ENCODE data around the gene FGF11. TPM values are rescaled to one million over a fixed set of nuclear protein-coding genes. Genes with fewer than 3 reads are reported as not detected.

FGF11 gene
- total RNA-seq, 1 donor from 2014 or later: 22.4 TPM

DNA sequence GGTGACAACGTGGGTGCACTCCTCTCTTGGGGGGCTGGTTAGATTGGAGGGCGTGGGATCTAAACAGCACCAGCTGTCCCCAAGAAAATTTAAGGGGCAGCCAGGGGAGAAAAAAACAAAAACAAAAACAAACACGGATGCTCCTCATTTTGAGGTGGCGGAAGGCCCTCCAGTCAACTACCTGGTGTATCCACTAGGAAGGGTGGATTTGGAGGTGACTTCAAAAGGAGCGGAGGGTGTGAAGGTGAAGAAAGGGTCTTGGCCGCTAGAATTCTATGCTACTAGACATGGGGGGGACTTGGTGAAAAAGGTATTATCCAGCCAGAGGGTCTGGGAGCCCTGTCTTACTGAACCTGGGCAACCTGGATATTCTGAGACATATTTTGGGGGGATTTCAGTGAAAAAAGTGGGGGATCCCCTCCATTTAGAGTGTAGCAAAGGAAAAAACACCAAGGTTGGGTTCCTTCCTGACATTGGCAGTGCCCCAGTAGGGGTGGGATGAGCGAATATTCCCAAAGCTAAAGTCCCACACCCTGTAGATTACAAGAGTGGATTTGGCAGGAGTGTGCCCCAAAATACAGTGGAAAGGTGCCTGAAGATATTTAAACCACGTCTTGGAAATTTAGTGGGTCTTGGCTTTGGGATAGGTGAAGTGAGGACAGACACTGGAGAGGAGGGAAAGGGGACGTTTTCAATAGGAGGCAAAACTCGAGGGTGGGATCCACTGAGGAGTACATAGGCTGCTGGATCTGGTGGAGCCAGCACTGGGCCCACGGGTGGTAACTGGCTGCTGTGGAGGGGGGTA, 454 bp upstream of the FGF11 start:
- Mint-ChIP-seq H3K4me3 (ENCODE audit: unreplicated experiment) (peak overlapping the region; percentile 94), H3K9me3 (ENCODE audit: unreplicated experiment) (no peaks in the 10 kb centered on the region), H3K36me3 (ENCODE audit: low read depth, unreplicated experiment) (peaks cover 15% of the 10 kb centered on the region), H3K27ac (ENCODE audit: unreplicated experiment) (peak overlapping the region; percentile 78), H3K27me3 (ENCODE audit: low read depth, unreplicated experiment) (peaks cover 2% of the 10 kb centered on the region), H3K4me1 (ENCODE audit: low read depth, unreplicated experiment) (peaks cover 13% of the 10 kb centered on the region)
- no peak overlapping the region for H3K9ac ChIP-seq (ENCODE audit: low read length)
- no peak for FAIRE-seq
- H3K36me3 ChIP-seq (ENCODE audit: insufficient read depth, low read length): no peaks in the 10 kb centered on the region
- DNase-seq (ENCODE audit: low read depth): no peak
- TF ChIP-seq EZH2 (IDR thresholded peaks at IDR 0.05; ENCODE audit: insufficient read depth, low read length) (no peak), CTCF (IDR thresholded peaks at IDR 0.05; ENCODE audit: insufficient read depth, low read depth, low read length) (no peak)
- peak overlapping the region; percentile 37 for H3K4me3 ChIP-seq (ENCODE audit: insufficient read depth, low read depth, low read length)
- H4K20me1 ChIP-seq (ENCODE audit: insufficient read depth, low read length): peaks cover 13% of the 10 kb centered on the region
- no peak overlapping the region for H3K27ac ChIP-seq (ENCODE audit: low read depth, low read length)
- H2AFZ ChIP-seq (ENCODE audit: low read depth, low read length): no peak overlapping the region
- H3K4me1 ChIP-seq (ENCODE audit: insufficient read depth, low read length): peaks cover 27% of the 10 kb centered on the region
- no peaks in the 10 kb centered on the region for H3K79me2 ChIP-seq (ENCODE audit: insufficient read depth, low read length)
- peaks cover 27% of the 10 kb centered on the region for H3K27me3 ChIP-seq (ENCODE audit: insufficient read depth, low read length)
- peak overlapping the region; percentile 84 for H3K4me2 ChIP-seq (ENCODE audit: low read length)
- no peaks in the 10 kb centered on the region for H3K9me3 ChIP-seq (ENCODE audit: insufficient read depth, low read depth, low read length)

GRCh38 chr17:7440113-7440833, 961 bp downstream of the FGF11 start:
- no peak overlapping the region for H3K27ac ChIP-seq (ENCODE audit: low read depth, low read length)
- H3K27me3 Mint-ChIP-seq (ENCODE audit: low read depth, unreplicated experiment): peaks cover 2% of the 10 kb centered on the region

More at GRCh38 chr17:7440113-7440833, 961 bp downstream of the FGF11 start:
- peaks cover 13% of the 10 kb centered on the region for H4K20me1 ChIP-seq (ENCODE audit: insufficient read depth, low read length)
- Mint-ChIP-seq H3K9me3 (ENCODE audit: unreplicated experiment) (no peaks in the 10 kb centered on the region), H3K27ac (ENCODE audit: unreplicated experiment) (peak overlapping the region; percentile 85), H3K36me3 (ENCODE audit: low read depth, unreplicated experiment) (peaks cover 17% of the 10 kb centered on the region), H3K4me3 (ENCODE audit: unreplicated experiment) (peak overlapping the region; percentile 89), H3K4me1 (ENCODE audit: low read depth, unreplicated experiment) (peaks cover 19% of the 10 kb centered on the region)
- H3K36me3 ChIP-seq (ENCODE audit: insufficient read depth, low read length): no peaks in the 10 kb centered on the region
- H3K9me3 ChIP-seq (ENCODE audit: insufficient read depth, low read depth, low read length): no peaks in the 10 kb centered on the region
- H3K79me2 ChIP-seq (ENCODE audit: insufficient read depth, low read length): no peaks in the 10 kb centered on the region
- H3K27me3 ChIP-seq (ENCODE audit: insufficient read depth, low read length): peaks cover 27% of the 10 kb centered on the region
- peak overlapping the region; percentile 72 for H2AFZ ChIP-seq (ENCODE audit: low read depth, low read length)
- H3K4me2 ChIP-seq (ENCODE audit: low read length): peak overlapping the region; percentile 82
- H3K9ac ChIP-seq (ENCODE audit: low read length): peak overlapping the region; percentile 33
- DNase-seq (ENCODE audit: low read depth): no peak
- H3K4me3 ChIP-seq (ENCODE audit: insufficient read depth, low read depth, low read length): peak overlapping the region; percentile 51
- H3K4me1 ChIP-seq (ENCODE audit: insufficient read depth, low read length): peaks cover 35% of the 10 kb centered on the region
- peak; percentile 71 for TF ChIP-seq EZH2 (IDR thresholded peaks at IDR 0.05; ENCODE audit: insufficient read depth, low read length)
- TF ChIP-seq CTCF (IDR thresholded peaks at IDR 0.05; ENCODE audit: insufficient read depth, low read depth, low read length): no peak
- no peak for FAIRE-seq
